T-cell (primary cell): Measurements from ENCODE around the gene AP3S1. TPM values are rescaled to one million over a fixed set of nuclear protein-coding genes. Genes with fewer than 3 reads are reported as not detected.
"Not testable (repeated sequence)": the region's sequence is repeated elsewhere in the genome, so short reads cannot be mapped to it uniquely, and the experiment has no call there.

Experiments used
- ATAC-seq, 4 experiments: fragments of 200-7000 bp in 3 of 4; fragments of 150-1000 bp in 1 of 4; cut with Tn5 transposase; replicated peaks in 1 of 4; 1 replicate in 3 of 4; 2 replicates in 1 of 4; pipeline ENCODE4 v1.10.0; 2021; ENCODE audit warnings: moderate library complexity in 3 of 4, mild to moderate bottlenecking in 2 of 4, moderate number of reproducible peaks in 1 of 4
- CTCF ChIA-PET, 2 donors: fragments of 300-600 bp; sonication (Branson Sonifier 250); formaldehyde crosslinking; loops; one replicate each; lab custom pipeline; 2022; ENCODE audit warnings: antibody characterized with exemption in 2 of 2; lab: Charles Lee
- POLR2A ChIA-PET, 2 donors: fragments of 300-600 bp; sonication (Branson Sonifier 250); formaldehyde crosslinking; loops; one replicate each; lab custom pipeline; 2022; ENCODE audit warnings: antibody characterized with exemption in 2 of 2; lab: Charles Lee
- DNase-seq, 35 experiments: peaks; one replicate each; pipeline versions ENCODE4 v3.0.0 to v3.0.0-alpha.2; 2013 to 2023
- H3K27ac ChIP-seq: one replicate; pipeline ENCODE4 v1.5.1; 2013; ENCODE audit warnings: low read length
- H3K27me3 ChIP-seq, 2 experiments: replicated peaks in 1 of 2; 1 replicate in 1 of 2; 2 replicates in 1 of 2; pipeline versions ENCODE4 v1.6.1 to v1.7.0; 2013; ENCODE audit warnings: low read length in 1 of 2, mixed read lengths in 1 of 2; ENCODE audit not compliant: control insufficient read depth in 2 of 2, insufficient read depth in 2 of 2; ENCODE audit errors: extremely low read depth in 1 of 2
- H3K36me3 ChIP-seq, 2 donors: 1 replicate in 1 of 2; 2 replicates in 1 of 2; pipeline versions ENCODE4 v1.6.1 to v1.7.0; 2013; ENCODE audit warnings: low read length in 1 of 2; ENCODE audit not compliant: control insufficient read depth in 2 of 2, insufficient read depth in 1 of 2; ENCODE audit errors: extremely low read depth in 1 of 2
- H3K4me1 ChIP-seq, 2 experiments: 1 replicate in 1 of 2; 2 replicates in 1 of 2; pipeline versions ENCODE4 v1.6.1 to v1.7.0; 2013; ENCODE audit warnings: low read length in 2 of 2, mixed read lengths in 1 of 2; ENCODE audit not compliant: insufficient read depth in 2 of 2, control insufficient read depth in 1 of 2; ENCODE audit errors: extremely low read depth in 1 of 2
- H3K4me3 ChIP-seq, 2 donors: 1 replicate in 1 of 2; 2 replicates in 1 of 2; pipeline versions ENCODE4 v1.5.1 to v1.7.0; 2013; ENCODE audit warnings: mild to moderate bottlenecking in 2 of 2, low read length in 1 of 2, moderate library complexity in 1 of 2; ENCODE audit not compliant: control insufficient read depth in 1 of 2; ENCODE audit errors: extremely low read depth in 1 of 2
- H3K9me3 ChIP-seq: 2 replicates; pipeline ENCODE4 v1.7.0; 2013
- H3K27ac Mint-ChIP-seq, 2 donors: one replicate each; pipeline ENCODE4 v1.8.0; 2020 to 2021; ENCODE audit warnings: mild to moderate bottlenecking in 2 of 2, mixed read lengths in 2 of 2
- H3K27me3 Mint-ChIP-seq, 2 donors: one replicate each; pipeline ENCODE4 v1.8.0; 2021 to 2022; ENCODE audit warnings: mixed read lengths in 2 of 2
- H3K36me3 Mint-ChIP-seq: one replicate; pipeline ENCODE4 v1.8.0; 2021; ENCODE audit warnings: mixed read lengths
- H3K4me1 Mint-ChIP-seq, 3 donors: one replicate each; pipeline ENCODE4 v1.8.0; 2020 to 2022; ENCODE audit warnings: mixed read lengths in 3 of 3, mild to moderate bottlenecking in 1 of 3
- H3K4me3 Mint-ChIP-seq, 3 donors: one replicate each; pipeline ENCODE4 v1.8.0; 2020 to 2022; ENCODE audit warnings: mild to moderate bottlenecking in 3 of 3, mixed read lengths in 3 of 3, moderate library complexity in 3 of 3
- H3K9me3 Mint-ChIP-seq, 3 donors: one replicate each; pipeline ENCODE4 v1.8.0; 2020 to 2022; ENCODE audit warnings: mixed read lengths in 3 of 3
- WGBS: methylation state at CpG from one replicate; pipeline ENCODE4 v1.1.5; 2013; ENCODE audit warnings: missing lambda C conversion rate; ENCODE audit not compliant: insufficient coverage; 5-methylcytosine and 5-hydroxymethylcytosine counted together
- total RNA-seq, 35 experiments: library from RNA in 6 of 35; stranded (reverse) in 6 of 35; fragments of 120-200 nt in 1 of 35; gene quantifications; one replicate each; pipeline versions ENCODE4 v1.2.1 to v1.2.4 and lab custom pipeline; 2013 to 2026

Gene AP3S1
- total RNA-seq, 5 donors from 2014 or later (not counting 1 experiment from before 2014, with no cell fraction given), result 36.4 to 44.2 (median 39.2) TPM

- H3K4me1 Mint-ChIP-seq, H3K4me3 ChIP-seq, H3K4me3 Mint-ChIP-seq, H3K27me3 ChIP-seq, H3K27me3 Mint-ChIP-seq, H3K9me3 ChIP-seq, POLR2A ChIA-PET, H3K4me1 ChIP-seq, ATAC-seq, DNase-seq, H3K36me3 ChIP-seq, CTCF ChIA-PET, H3K27ac Mint-ChIP-seq, H3K27ac ChIP-seq: not testable (repeated sequence)
- peaks cover 67% of the 10 kb centered on the region for H3K36me3 Mint-ChIP-seq
- WGBS, result 97% methylated on average over 7 of the region's 8 CpGs
- peaks cover 0 to 11% (median 9%) of the 10 kb centered on the region in 3 donors for H3K9me3 Mint-ChIP-seq
Observed at GRCh38 chr5:115882434-115882833, 40.7 kb downstream of the AP3S1 start.

- Mint-ChIP-seq H3K9me3 (peaks cover 0 to 11% (median 9%) of the 10 kb centered on the region in 3 donors), H3K27me3 (no peaks in the 10 kb centered on the region), H3K4me3 (no peak overlapping the region), H3K36me3 (peaks cover 53% of the 10 kb centered on the region), H3K27ac (no peak overlapping the region), H3K4me1 (peaks cover 0 to 8% (median 5%) of the 10 kb centered on the region in 3 donors)
- CTCF ChIA-PET, result no interaction called here
- DNase-seq (no peak), ATAC-seq (no peak)
- H3K9me3 ChIP-seq, result no peaks in the 10 kb centered on the region
- H3K27me3 ChIP-seq, result no peaks in the 10 kb centered on the region
- H3K4me1 ChIP-seq, result no peaks in the 10 kb centered on the region
- no CpG with 5 or more reads among the region's 1 CpG for WGBS
- POLR2A ChIA-PET, result no interaction called here
- H3K27ac ChIP-seq, result no peak overlapping the region
- peaks cover 0 to 6% of the 10 kb centered on the region in 2 donors for H3K36me3 ChIP-seq
- H3K4me3 ChIP-seq, result no peak overlapping the region
Observed at GRCh38 chr5:115884704-115885103, 43.0 kb downstream of the AP3S1 start.

GRCh38 chr5:115885208-115885607 lies 43.5 kb downstream of the AP3S1 start:
- H3K4me1 Mint-ChIP-seq, CTCF ChIA-PET, H3K4me1 ChIP-seq, H3K27me3 ChIP-seq, POLR2A ChIA-PET, H3K9me3 ChIP-seq, H3K27me3 Mint-ChIP-seq, H3K27ac ChIP-seq, H3K36me3 ChIP-seq, H3K27ac Mint-ChIP-seq, DNase-seq, ATAC-seq, H3K9me3 Mint-ChIP-seq, H3K4me3 Mint-ChIP-seq, H3K4me3 ChIP-seq: not testable (repeated sequence)
- peaks cover 49% of the 10 kb centered on the region for H3K36me3 Mint-ChIP-seq
- WGBS, result 77% methylated on average over 3 of the region's 3 CpGs

GRCh38 chr5:115888027-115888426 lies 46.3 kb downstream of the AP3S1 start:
- Mint-ChIP-seq H3K27me3 (no peaks in the 10 kb centered on the region), H3K36me3 (peaks cover 34% of the 10 kb centered on the region), H3K9me3 (no peaks in the 10 kb centered on the region), H3K27ac (no peak overlapping the region), H3K4me1 (no peaks in the 10 kb centered on the region), H3K4me3 (no peak overlapping the region)
- H3K27ac ChIP-seq, result no peak overlapping the region
- no peak overlapping the region for H3K4me3 ChIP-seq
- ChIA-PET POLR2A (no interaction called here), CTCF (interaction anchor here in 1 of 2 donors (0.6 kb wide), 2 partner anchors 176 to 314 kb away, joined by 3 read pairs; no protein-coding TSS in a partner anchor)
- H3K9me3 ChIP-seq, result no peaks in the 10 kb centered on the region
- DNase-seq (no peak), ATAC-seq (no peak)
- peaks cover 0 to 2% of the 10 kb centered on the region in 2 donors for H3K36me3 ChIP-seq
- WGBS, result no CpG with 5 or more reads among the region's 1 CpG
- no peaks in the 10 kb centered on the region for H3K27me3 ChIP-seq
- H3K4me1 ChIP-seq, result no peaks in the 10 kb centered on the region

- H3K27ac Mint-ChIP-seq, result no peak overlapping the region
- Histone ChIP-seq H3K4me3 (no peak overlapping the region), H3K27me3 (no peaks in the 10 kb centered on the region), H3K36me3 (no peaks in the 10 kb centered on the region), H3K4me1 (no peaks in the 10 kb centered on the region), H3K27ac (no peak overlapping the region), H3K9me3 (no peaks in the 10 kb centered on the region)
- DNase-seq (no peak), ATAC-seq (no peak)
- H3K9me3 Mint-ChIP-seq, result no peaks in the 10 kb centered on the region
- H3K36me3 Mint-ChIP-seq, result peaks cover 30% of the 10 kb centered on the region
- POLR2A ChIA-PET, result no interaction called here
- no CpG with 5 or more reads among the region's 1 CpG for WGBS
- H3K4me3 Mint-ChIP-seq, result no peak overlapping the region
- no peaks in the 10 kb centered on the region for H3K4me1 Mint-ChIP-seq
- CTCF ChIA-PET, result no interaction called here
- H3K27me3 Mint-ChIP-seq, result no peaks in the 10 kb centered on the region
Observed at GRCh38 chr5:115892021-115892420, 50.3 kb downstream of the AP3S1 start.

- POLR2A ChIA-PET, result no interaction called here
- no peaks in the 10 kb centered on the region for H3K27me3 ChIP-seq
- CTCF ChIA-PET, result no interaction called here
- Mint-ChIP-seq H3K4me3 (no peak overlapping the region), H3K27me3 (no peaks in the 10 kb centered on the region), H3K4me1 (no peaks in the 10 kb centered on the region), H3K36me3 (peaks cover 46% of the 10 kb centered on the region), H3K27ac (no peak overlapping the region), H3K9me3 (no peaks in the 10 kb centered on the region)
- 100% methylated on average over 2 of the region's 3 CpGs for WGBS
- DNase-seq, result no peak
- H3K4me1 ChIP-seq, result no peaks in the 10 kb centered on the region
- H3K4me3 ChIP-seq, result no peak overlapping the region
- ATAC-seq, result no peak
- no peaks in the 10 kb centered on the region for H3K9me3 ChIP-seq
- peaks cover 0 to 2% of the 10 kb centered on the region in 2 donors for H3K36me3 ChIP-seq
- H3K27ac ChIP-seq, result no peak overlapping the region
Observed at GRCh38 chr5:115894342-115894741, 52.6 kb downstream of the AP3S1 start.

GRCh38 chr5:115895821-115896220 lies 54.1 kb downstream of the AP3S1 start:
- Histone ChIP-seq H3K27me3 (no peaks in the 10 kb centered on the region), H3K27ac (no peak overlapping the region), H3K4me1 (no peaks in the 10 kb centered on the region), H3K4me3 (no peak overlapping the region), H3K36me3 (peaks cover 0 to 2% of the 10 kb centered on the region in 2 donors), H3K9me3 (no peaks in the 10 kb centered on the region)
- ATAC-seq (no peak), DNase-seq (no peak)
- no peaks in the 10 kb centered on the region for H3K27me3 Mint-ChIP-seq
- no peaks in the 10 kb centered on the region for H3K4me1 Mint-ChIP-seq
- H3K27ac Mint-ChIP-seq, result no peak overlapping the region
- H3K36me3 Mint-ChIP-seq, result peaks cover 49% of the 10 kb centered on the region
- H3K4me3 Mint-ChIP-seq, result no peak overlapping the region
- ChIA-PET POLR2A (interaction anchor here in 1 of 2 donors (0.6 kb wide), 1 partner anchor 481 kb away, joined by 3 read pairs; no protein-coding TSS in a partner anchor), CTCF (no interaction called here)
- WGBS, result 100% methylated on average over 1 of the region's 3 CpGs
- H3K9me3 Mint-ChIP-seq, result no peaks in the 10 kb centered on the region
